HFF-Myc (cell line): ENCODE data around the gene HMG20A.

Experiments
- DNase-seq: peaks from one replicate; pipeline ENCODE4 v3.0.0-alpha.2; 2011; ENCODE audit warnings: low read depth; ENCODE audit errors: extremely low read depth
- H3K4me3 ChIP-seq: replicated peaks from 2 replicates; pipeline ENCODE4 v1.5.1; 2011; ENCODE audit warnings: low read depth, mild to moderate bottlenecking, control low read depth, low read length
- TF ChIP-seq, protein P1 (sequence below): IDR thresholded peaks from 2 replicates; pipeline ENCODE4 v1.5.1; 2012; ENCODE audit warnings: mild to moderate bottlenecking, low read depth, low read length, control low read depth; ENCODE audit errors: missing control alignments

Gene HMG20A

DNA sequence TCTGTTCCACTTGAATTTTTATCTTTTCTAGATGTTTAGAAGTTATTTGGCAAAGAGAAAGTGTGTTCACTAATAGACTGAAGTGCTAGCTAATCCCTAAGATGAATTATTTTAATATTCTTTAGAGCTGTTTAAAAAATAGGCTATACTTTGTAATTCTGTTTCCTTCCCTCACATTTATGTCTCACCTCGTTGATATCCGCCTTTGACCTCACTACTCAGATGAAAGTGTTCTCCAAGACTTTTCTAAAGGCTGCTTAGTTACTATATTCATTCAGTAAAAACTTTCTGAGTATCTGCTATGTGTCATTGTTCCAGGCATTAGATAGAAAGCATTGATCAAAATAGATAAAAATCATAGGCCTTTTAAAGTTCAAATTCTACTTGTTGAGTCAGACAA is 38.3 kb downstream of the HMG20A start:
- H3K4me3 ChIP-seq, result no peak overlapping the region
- DNase-seq, result no peak
- TF ChIP-seq, protein P1, sequence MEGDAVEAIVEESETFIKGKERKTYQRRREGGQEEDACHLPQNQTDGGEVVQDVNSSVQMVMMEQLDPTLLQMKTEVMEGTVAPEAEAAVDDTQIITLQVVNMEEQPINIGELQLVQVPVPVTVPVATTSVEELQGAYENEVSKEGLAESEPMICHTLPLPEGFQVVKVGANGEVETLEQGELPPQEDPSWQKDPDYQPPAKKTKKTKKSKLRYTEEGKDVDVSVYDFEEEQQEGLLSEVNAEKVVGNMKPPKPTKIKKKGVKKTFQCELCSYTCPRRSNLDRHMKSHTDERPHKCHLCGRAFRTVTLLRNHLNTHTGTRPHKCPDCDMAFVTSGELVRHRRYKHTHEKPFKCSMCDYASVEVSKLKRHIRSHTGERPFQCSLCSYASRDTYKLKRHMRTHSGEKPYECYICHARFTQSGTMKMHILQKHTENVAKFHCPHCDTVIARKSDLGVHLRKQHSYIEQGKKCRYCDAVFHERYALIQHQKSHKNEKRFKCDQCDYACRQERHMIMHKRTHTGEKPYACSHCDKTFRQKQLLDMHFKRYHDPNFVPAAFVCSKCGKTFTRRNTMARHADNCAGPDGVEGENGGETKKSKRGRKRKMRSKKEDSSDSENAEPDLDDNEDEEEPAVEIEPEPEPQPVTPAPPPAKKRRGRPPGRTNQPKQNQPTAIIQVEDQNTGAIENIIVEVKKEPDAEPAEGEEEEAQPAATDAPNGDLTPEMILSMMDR, result no peak

DNA sequence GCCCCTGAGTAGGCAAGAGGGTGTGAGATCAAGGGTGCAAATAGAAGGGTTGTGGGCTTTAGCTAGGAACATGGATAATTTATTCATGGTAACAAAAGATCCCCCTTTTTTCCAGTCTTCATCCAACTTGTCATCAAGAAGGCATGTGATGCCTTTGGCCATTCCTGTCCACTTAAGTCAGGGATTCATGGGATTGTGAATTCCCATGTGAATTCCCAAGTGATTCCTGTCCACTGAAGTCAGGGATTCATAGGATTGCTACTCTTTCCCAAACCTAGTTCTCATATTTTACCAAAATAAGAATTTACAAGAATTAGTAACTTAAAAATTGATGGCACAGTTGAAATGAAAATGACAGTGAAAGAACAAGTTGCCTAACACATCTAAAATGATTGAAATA is 40.8 kb downstream of the HMG20A start:
- DNase-seq, result no peak
- TF ChIP-seq, protein P1, result no peak

DNA sequence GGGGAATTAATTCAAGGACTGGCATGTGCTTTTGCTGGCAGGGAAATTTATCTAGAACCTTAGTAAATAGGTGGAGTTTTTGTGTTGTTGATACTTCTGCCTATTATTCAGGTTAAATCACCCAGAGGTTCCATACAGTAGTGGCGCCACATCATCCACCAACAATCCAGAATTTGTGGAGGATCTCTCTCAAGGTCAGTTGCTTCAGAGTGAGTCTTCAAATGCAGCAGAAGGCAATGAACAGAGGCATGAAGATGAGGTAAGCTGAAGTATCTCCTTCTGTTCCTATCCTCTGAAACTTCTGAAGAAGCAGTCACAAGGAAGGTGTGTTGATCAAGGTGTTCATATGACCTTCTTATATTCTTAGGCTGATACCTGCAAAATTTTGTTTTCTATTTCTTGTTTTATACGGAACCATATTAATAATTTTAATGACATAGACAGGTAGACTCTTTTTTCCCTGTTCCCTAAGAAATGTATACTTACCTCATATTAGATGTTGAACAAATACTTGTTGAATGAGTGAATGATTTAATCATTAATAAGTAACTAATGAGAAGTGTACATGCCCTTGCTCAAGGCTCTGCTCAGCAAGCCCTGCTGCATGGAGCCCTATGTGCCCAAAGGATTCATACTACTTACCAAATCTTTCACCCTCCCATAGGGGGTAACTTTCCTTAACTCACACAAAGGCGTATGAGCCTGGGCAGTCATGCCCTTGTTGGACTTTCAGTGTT is 43.6 kb downstream of the HMG20A start:
- no peak overlapping the region for H3K4me3 ChIP-seq
- DNase-seq, result no peak
- TF ChIP-seq, protein P1, result no peak

More for the DNA sequence above, 40.8 kb downstream of the HMG20A start:
- no peak overlapping the region for H3K4me3 ChIP-seq

DNA sequence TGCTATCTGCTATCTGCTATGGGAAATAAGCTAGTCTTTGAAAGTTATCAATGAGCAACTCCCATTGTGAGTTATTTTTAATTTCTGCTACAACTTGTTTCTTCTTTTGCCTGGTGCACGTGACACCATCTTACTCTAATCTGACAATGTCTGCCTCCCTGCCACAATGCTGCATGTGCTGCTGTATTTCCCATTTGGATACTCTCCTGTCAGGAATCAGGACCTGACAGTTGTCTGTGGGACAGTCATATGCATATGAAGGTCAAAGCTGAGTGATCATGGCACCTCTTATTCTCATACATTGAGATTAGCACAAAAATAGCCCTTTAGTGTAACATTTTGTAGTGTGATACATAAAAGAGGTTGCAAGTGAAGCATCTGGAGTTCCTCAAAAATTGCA is 45.8 kb downstream of the HMG20A start:
- DNase-seq, result no peak
- H3K4me3 ChIP-seq, result no peak overlapping the region
- TF ChIP-seq, protein P1, result no peak

DNA sequence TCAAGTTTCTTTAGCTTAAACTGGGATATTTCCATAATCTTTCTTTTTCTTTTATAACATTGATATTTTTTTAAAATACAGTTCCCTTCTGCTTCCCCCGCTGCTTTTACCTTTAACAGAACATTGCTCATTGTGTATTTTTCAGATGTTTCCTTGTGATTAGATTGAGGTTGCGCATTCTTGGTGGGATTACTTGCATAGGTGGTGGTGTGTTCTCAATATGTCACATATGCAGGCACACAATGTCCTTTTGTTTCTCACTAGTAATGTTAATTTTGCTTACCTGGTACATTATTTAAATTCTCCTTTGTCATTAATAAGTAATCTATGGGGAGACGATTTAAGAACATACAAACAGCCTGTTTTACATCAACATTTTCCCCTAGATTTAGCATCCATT is 48.2 kb downstream of the HMG20A start:
- no peak overlapping the region for H3K4me3 ChIP-seq
- TF ChIP-seq, protein P1, result no peak
- no peak for DNase-seq

DNA sequence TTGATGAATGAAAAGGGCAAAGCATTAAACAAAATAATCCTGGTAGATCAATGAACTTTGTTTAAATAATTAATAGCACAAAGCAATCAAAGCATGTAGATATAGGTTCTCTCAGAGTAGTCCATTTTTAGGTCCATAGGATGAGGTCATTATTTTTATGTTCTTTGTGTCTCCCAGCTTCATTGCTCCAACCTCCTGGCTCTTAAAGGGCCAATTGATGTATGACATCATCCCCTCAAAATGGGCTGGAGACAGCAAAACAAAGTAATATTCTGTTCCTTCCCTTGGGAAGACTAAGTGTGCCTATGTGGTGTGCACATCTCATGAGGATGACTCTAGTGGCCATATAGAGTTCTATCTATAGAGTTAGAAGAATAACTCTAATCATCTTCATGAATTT is 49.5 kb downstream of the HMG20A start:
- DNase-seq, result no peak
- H3K4me3 ChIP-seq, result no peak overlapping the region
- TF ChIP-seq, protein P1, result no peak

DNA sequence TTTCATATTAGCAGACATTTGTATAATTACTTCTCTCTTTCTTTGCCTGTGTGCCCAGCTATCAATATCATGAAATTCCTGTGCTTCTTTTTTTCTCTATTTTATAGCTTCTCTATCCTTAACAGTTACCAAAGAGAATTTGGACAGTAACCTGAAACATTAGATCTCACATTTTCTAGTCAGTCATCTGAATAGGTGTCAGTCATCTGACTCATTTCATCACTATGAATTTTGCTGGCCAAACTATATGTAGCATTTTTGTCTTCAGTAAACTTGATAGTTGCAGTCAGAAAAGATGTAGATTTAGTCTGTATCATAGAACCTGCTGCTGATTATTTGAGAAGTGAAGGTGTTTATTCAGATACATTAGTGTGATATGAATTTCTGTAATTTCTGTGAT is 52.6 kb downstream of the HMG20A start:
- TF ChIP-seq, protein P1, result no peak

More for the DNA sequence above, 52.6 kb downstream of the HMG20A start:
- H3K4me3 ChIP-seq, result no peak overlapping the region
- no peak for DNase-seq
